Spleen (tissue), 7 donors: Measurements from ENCODE around the gene IMMP2L.

Experiments
- POLR2A ChIP-seq, 3 donors: fragments of 450-650 bp; IDR thresholded peaks; one replicate each; pipeline ENCODE4 v1.5.1; 2017; ENCODE audit warnings: antibody characterized with exemption in 3 of 3, mild to moderate bottlenecking in 1 of 3
- TF ChIP-seq, protein P1 (sequence below), 11 experiments: fragments of 200-600 bp in 7 of 11; fragments of 450-650 bp in 4 of 11; sonication (generic) in 4 of 11; IDR thresholded peaks in 8 of 11; conservative IDR thresholded peaks in 3 of 11; 1 replicate in 7 of 11; 2 replicates in 4 of 11; pipeline versions ENCODE4 v1.4.0 to v1.8.0; 2016 to 2021; ENCODE audit warnings: antibody characterized with exemption in 11 of 11, inconsistent platforms in 4 of 11, mild to moderate bottlenecking in 1 of 11
- donor health status: DM: no; HTN: no; CAD: no; lungs with moderate emphysema.
- donor health status: DM: no; HTN: no; CAD: no.
- donor health status: DM: no; HTN: no; CAD: no.

DNA sequence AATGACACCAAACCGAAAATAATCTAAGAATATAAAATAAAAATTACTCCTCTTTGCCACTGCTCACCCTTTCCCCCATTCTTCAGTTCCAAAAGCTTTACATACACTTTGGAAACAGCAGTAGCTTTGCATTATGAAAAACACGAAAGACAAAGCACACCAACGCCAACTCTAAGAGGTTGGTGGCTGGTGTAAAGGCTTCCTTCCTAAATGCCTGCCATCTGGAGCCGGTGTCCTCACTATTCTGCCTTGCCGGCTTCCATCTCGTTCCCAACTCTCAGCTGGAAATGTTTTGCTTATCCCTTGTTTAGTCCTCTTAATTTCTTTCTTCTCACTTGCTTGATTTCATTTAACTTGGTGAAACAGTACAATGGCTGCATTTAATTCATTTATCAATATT is 752.5 kb downstream of the IMMP2L start:
- TF ChIP-seq POLR2A (IDR thresholded peaks at IDR 0.05), result no peak
- TF ChIP-seq, protein P1, sequence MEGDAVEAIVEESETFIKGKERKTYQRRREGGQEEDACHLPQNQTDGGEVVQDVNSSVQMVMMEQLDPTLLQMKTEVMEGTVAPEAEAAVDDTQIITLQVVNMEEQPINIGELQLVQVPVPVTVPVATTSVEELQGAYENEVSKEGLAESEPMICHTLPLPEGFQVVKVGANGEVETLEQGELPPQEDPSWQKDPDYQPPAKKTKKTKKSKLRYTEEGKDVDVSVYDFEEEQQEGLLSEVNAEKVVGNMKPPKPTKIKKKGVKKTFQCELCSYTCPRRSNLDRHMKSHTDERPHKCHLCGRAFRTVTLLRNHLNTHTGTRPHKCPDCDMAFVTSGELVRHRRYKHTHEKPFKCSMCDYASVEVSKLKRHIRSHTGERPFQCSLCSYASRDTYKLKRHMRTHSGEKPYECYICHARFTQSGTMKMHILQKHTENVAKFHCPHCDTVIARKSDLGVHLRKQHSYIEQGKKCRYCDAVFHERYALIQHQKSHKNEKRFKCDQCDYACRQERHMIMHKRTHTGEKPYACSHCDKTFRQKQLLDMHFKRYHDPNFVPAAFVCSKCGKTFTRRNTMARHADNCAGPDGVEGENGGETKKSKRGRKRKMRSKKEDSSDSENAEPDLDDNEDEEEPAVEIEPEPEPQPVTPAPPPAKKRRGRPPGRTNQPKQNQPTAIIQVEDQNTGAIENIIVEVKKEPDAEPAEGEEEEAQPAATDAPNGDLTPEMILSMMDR (IDR thresholded peaks at IDR 0.05 in 8 of 11, conservative IDR thresholded peaks at IDR 0.05 in 3 of 11), result no peak
